Endothelial cell of umbilical vein (primary cell): Measurements from ENCODE around the gene PODXL2. TPM values are rescaled to one million over a fixed set of nuclear protein-coding genes. Genes with fewer than 3 reads are reported as not detected.

Experiments
- BruUV-seq: library from RNA; stranded (reverse); fragments of 400-500 nt; replicated peaks from 2 replicates; lab custom pipeline; 2021; lab: Mats Ljungman, UMichigan
- CTCF ChIA-PET: fragments of 300-600, 350-600 bp; sonication (Branson Sonifier 250); formaldehyde crosslinking; loops from one replicate; lab custom pipeline; 2021; ENCODE audit warnings: antibody characterized with exemption, inconsistent platforms; lab: Charles Lee
- POLR2A ChIA-PET: fragments of 300-600, 350-600 bp; sonication (Branson Sonifier 250); formaldehyde crosslinking; loops from one replicate; lab custom pipeline; 2021; ENCODE audit warnings: antibody characterized with exemption, inconsistent platforms; lab: Charles Lee
- DNase-seq: peaks from one replicate; pipeline ENCODE4 v3.0.0-alpha.2; 2011; ENCODE audit warnings: low read depth, low spot score
- FAIRE-seq: peaks from 2 replicates; lab custom pipeline; 2011; peaks lifted over from hg19 to GRCh38; lab: Jason Lieb, UNC
- H2AFZ ChIP-seq: 2 replicates; pipeline ENCODE4 v1.6.0; 2012; ENCODE audit warnings: low read depth, low read length, control low read depth, inconsistent platforms
- H3K27ac ChIP-seq: 2 replicates; pipeline ENCODE4 v1.5.1; 2011; ENCODE audit warnings: low read depth, mild to moderate bottlenecking, control low read depth, low read length, moderate library complexity; ENCODE audit not compliant: insufficient read depth
- H3K27me3 ChIP-seq, 2 experiments: 2 replicates each; pipeline versions ENCODE4 v1.6.0 to v1.6.1; 2011; ENCODE audit warnings: low read length in 2 of 2, mixed read lengths in 1 of 2; ENCODE audit not compliant: control insufficient read depth in 2 of 2, insufficient read depth in 2 of 2
- H3K36me3 ChIP-seq, 2 experiments: 2 replicates in 1 of 2; 3 replicates in 1 of 2; pipeline ENCODE4 v1.5.1; 2011; ENCODE audit warnings: low read length in 2 of 2, mild to moderate bottlenecking in 1 of 2, moderate library complexity in 1 of 2; ENCODE audit not compliant: control insufficient read depth in 2 of 2, insufficient read depth in 2 of 2; ENCODE audit errors: extremely low read depth in 1 of 2
- H3K4me1 ChIP-seq: 3 replicates; pipeline ENCODE4 v1.5.1; 2011; ENCODE audit warnings: mild to moderate bottlenecking, low read length; ENCODE audit not compliant: control insufficient read depth, insufficient read depth; ENCODE audit errors: extremely low read depth
- H3K4me2 ChIP-seq: 2 replicates; pipeline ENCODE4 v1.6.1; 2011; ENCODE audit warnings: low read length, control low read depth, mixed read lengths; ENCODE audit not compliant: insufficient read depth
- H3K4me3 ChIP-seq, 3 experiments: fragments of 200-600 bp in 1 of 3; sonication (generic), shearing (Covaris generic) in 1 of 3; replicated peaks in 1 of 3; 2 replicates each; pipeline ENCODE4 v1.5.1; 2011 to 2016; ENCODE audit warnings: control low read depth in 3 of 3, low read length in 3 of 3, mild to moderate bottlenecking in 2 of 3, inconsistent platforms in 1 of 3, low read depth in 1 of 3, moderate library complexity in 1 of 3; ENCODE audit not compliant: insufficient read depth in 1 of 3
- H3K79me2 ChIP-seq: 2 replicates; pipeline ENCODE4 v1.6.0; 2012; ENCODE audit warnings: low read length, inconsistent platforms; ENCODE audit not compliant: control insufficient read depth, insufficient read depth
- H3K9ac ChIP-seq: replicated peaks from 2 replicates; pipeline ENCODE3; 2011; ENCODE audit warnings: low read length, control low read depth; ENCODE audit not compliant: insufficient read depth; ENCODE audit errors: extremely low read depth
- H3K9me1 ChIP-seq: replicated peaks from 3 replicates; pipeline ENCODE4 v1.6.0; 2011; ENCODE audit warnings: mild to moderate bottlenecking, low read length; ENCODE audit not compliant: control insufficient read depth, insufficient read depth; ENCODE audit errors: extremely low read depth
- H3K9me3 ChIP-seq: replicated peaks from 2 replicates; pipeline ENCODE4 v1.5.1; 2012; ENCODE audit warnings: low read length, inconsistent platforms; ENCODE audit not compliant: control insufficient read depth, insufficient read depth
- H4K20me1 ChIP-seq: replicated peaks from 2 replicates; pipeline ENCODE3; 2011; ENCODE audit warnings: mild to moderate bottlenecking, low read length; ENCODE audit not compliant: control insufficient read depth, insufficient read depth; ENCODE audit errors: extremely low read depth
- EZH2 ChIP-seq: IDR thresholded peaks from 2 replicates; pipeline ENCODE4 v1.6.1; 2012; ENCODE audit warnings: borderline replicate concordance, low read depth, mild to moderate bottlenecking, moderate library complexity, low read length, inconsistent platforms; ENCODE audit not compliant: severe bottlenecking
- FOS ChIP-seq: IDR thresholded peaks from 2 replicates; pipeline ENCODE4 v1.6.1; 2011; ENCODE audit warnings: mild to moderate bottlenecking, low read length, moderate library complexity, borderline replicate concordance; ENCODE audit not compliant: insufficient read depth
- GATA2 ChIP-seq: IDR thresholded peaks from 2 replicates; pipeline ENCODE4 v1.7.0; 2011; ENCODE audit warnings: low read depth, mild to moderate bottlenecking, moderate library complexity, mixed read lengths, low read length; ENCODE audit not compliant: insufficient read length, insufficient read depth
- JUN ChIP-seq: IDR thresholded peaks from 2 replicates; pipeline ENCODE4 v1.6.1; 2011; ENCODE audit warnings: borderline replicate concordance, low read depth; ENCODE audit not compliant: insufficient read length, insufficient read depth
- MAX ChIP-seq: IDR thresholded peaks from 2 replicates; pipeline ENCODE4 v1.6.1; 2011; ENCODE audit not compliant: insufficient read depth, insufficient read length
- MYC ChIP-seq: IDR thresholded peaks from one replicate; pipeline ENCODE4 v1.6.1; 2011; ENCODE audit warnings: mild to moderate bottlenecking, low read depth, low read length
- POLR2A ChIP-seq: IDR thresholded peaks from 2 replicates; pipeline ENCODE4 v1.6.1; 2012; ENCODE audit warnings: low read depth, mild to moderate bottlenecking, control low read depth, low read length
- POLR2AphosphoS5 ChIP-seq: IDR thresholded peaks from 2 replicates; pipeline ENCODE4 v1.6.1; 2012; ENCODE audit warnings: low read depth, mild to moderate bottlenecking, control low read depth, low read length, moderate library complexity; ENCODE audit not compliant: insufficient read depth
- dilution Hi-C: fragments of 300-500 bp; cut with MboI; formaldehyde crosslinking; loops from one replicate; pipeline ENCODE4 v1.15.0; 2019; ENCODE audit warnings: low sequenced_read_pairs; ENCODE audit not compliant: extremely low pct_ligation_motif_present
- intact Hi-C: fragments of 100-400 bp; cut with micrococcal nuclease; formaldehyde crosslinking; loops from one replicate; pipeline ENCODE4 v1.10.0; 2022
- polyA plus RNA-seq, 4 experiments: library from polyadenylated mRNA; depleted of rRNA in 3 of 4; stranded (reverse) in 3 of 4; unstranded in 1 of 4; fragments of >200 nt; gene quantifications; 2 replicates each; pipeline versions ENCODE4 v1.2.1 to v1.2.3, GENCODE V29; 2011 to 2012; ENCODE audit warnings: missing spikeins in 1 of 4
- total RNA-seq: library from RNA; stranded (reverse); gene quantifications from 2 replicates; pipeline ENCODE4 v1.2.3, GENCODE V29; 2021
- TF ChIP-seq, protein P1 (sequence below), 2 donors: IDR thresholded peaks; 1 replicate in 1 of 2; 2 replicates in 1 of 2; pipeline ENCODE4 v1.5.1; 2011; ENCODE audit warnings: low read length in 2 of 2, mild to moderate bottlenecking in 2 of 2, moderate library complexity in 2 of 2, control low read depth in 1 of 2, inconsistent platforms in 1 of 2, low read depth in 1 of 2; ENCODE audit not compliant: insufficient read depth in 1 of 2; ENCODE audit errors: extremely low read depth in 1 of 2

Gene PODXL2
- total and polyA plus RNA-seq, 2 donors (not counting 3 experiments of a cell fraction or from before 2014, with no cell fraction given): 5.5 to 6.5 TPM

DNA sequence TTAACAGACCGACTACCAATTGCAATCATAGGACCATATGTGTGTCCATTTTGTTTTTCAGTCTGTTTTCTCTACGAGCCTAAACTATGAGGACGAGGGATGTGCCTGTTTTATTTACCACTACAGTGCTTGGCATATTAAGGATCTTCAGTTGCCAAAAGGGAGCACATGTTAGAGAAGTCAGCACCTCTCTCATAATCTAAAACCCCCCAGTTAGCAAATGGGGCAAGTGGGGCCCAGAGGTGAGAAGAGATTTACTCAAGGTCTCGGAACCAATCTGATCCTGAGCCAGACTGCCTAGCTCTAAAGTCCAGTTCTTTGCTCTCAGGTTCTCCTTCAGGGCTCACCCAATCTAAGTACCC, 578 bp upstream of the PODXL2 start:
- Histone ChIP-seq H3K27ac (no peak overlapping the region), H3K36me3 (no peaks in the 10 kb centered on the region), H3K4me2 (no peak overlapping the region), H3K9me3 (no peaks in the 10 kb centered on the region), H2AFZ (no peak overlapping the region), H3K4me1 (peaks cover 6% of the 10 kb centered on the region), H3K27me3 (peaks cover 32 to 35% of the 10 kb centered on the region in 2 experiments), H3K9ac (no peak overlapping the region), H3K79me2 (no peaks in the 10 kb centered on the region), H3K4me3 (no peak overlapping the region), H3K9me1 (no peaks in the 10 kb centered on the region), H4K20me1 (no peaks in the 10 kb centered on the region)
- no peak for TF ChIP-seq GATA2
- no peak for TF ChIP-seq POLR2A
- no peak for TF ChIP-seq MAX
- TF ChIP-seq MYC: no peak
- no peak for TF ChIP-seq FOS
- TF ChIP-seq EZH2: no peak
- BruUV-seq: no TSS peak
- intact Hi-C loops (no loop called here), dilution Hi-C loops (no loop called here)
- ChIA-PET POLR2A (no interaction called here), CTCF (interaction anchor here (0.6 to 1.9 kb wide), 2 partner anchors 53 to 83 kb away, joined by 3 to 7 read pairs; no protein-coding TSS in a partner anchor)
- FAIRE-seq (no peak), DNase-seq (no peak)

DNA sequence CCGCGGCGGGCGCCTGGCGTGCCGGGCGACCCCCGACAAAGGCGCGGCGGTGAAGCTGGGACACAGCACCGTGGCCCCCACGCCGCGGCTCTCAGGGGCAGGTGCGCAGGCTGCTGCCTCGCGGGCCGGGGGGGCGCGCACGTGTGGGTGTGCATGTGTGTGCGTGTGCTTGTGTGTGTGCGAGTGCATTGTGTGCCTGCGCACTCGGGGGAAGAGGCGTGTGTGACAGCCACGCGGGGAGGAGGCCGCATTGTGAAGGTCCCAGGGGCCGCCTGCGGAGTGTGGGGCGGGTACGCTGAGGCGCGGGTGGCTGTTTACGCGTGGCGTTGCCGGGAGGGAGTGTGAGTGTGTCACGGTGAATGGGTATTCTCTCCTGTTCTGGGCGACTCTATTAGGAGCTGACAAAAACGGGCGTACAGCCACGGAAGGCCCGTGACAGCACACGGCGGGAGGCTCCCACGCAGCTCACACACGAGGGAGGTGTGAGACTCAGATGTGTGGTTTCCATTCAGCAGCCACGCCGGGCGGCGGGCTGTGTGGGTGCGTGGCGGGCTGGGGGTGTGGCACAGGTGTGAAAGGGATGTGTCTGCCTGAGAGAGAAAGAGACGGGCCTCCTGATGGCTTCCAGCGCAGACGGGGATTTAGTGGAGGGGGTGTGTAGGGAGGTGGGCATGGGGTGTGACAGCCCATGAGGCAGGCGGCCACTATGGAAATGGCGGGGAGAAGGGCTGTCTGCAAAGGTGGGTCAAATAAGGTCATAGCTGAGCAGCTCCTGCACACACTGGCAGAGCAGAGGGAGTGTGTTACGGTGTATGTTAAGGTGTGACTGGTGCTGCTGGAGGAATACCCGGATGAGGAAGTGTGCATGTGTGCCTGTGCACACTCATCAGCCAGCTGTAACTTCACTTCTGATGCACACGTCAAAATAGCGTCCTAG, 750 bp downstream of the PODXL2 start:
- ChIA-PET CTCF (interaction anchor here (1.0 kb wide), 1 partner anchor 54 kb away, joined by 6 read pairs; no protein-coding TSS in a partner anchor), POLR2A (no interaction called here)
- H3K27ac ChIP-seq: no peak overlapping the region
- peak overlapping the region in 2 of 3 experiments; percentile 13 to 38 for H3K4me3 ChIP-seq
- TF ChIP-seq GATA2: no peak
- TF ChIP-seq POLR2AphosphoS5: no peak
- no peak for TF ChIP-seq EZH2
- no peak for TF ChIP-seq POLR2A
- TF ChIP-seq MYC: no peak
- TF ChIP-seq, protein P1, sequence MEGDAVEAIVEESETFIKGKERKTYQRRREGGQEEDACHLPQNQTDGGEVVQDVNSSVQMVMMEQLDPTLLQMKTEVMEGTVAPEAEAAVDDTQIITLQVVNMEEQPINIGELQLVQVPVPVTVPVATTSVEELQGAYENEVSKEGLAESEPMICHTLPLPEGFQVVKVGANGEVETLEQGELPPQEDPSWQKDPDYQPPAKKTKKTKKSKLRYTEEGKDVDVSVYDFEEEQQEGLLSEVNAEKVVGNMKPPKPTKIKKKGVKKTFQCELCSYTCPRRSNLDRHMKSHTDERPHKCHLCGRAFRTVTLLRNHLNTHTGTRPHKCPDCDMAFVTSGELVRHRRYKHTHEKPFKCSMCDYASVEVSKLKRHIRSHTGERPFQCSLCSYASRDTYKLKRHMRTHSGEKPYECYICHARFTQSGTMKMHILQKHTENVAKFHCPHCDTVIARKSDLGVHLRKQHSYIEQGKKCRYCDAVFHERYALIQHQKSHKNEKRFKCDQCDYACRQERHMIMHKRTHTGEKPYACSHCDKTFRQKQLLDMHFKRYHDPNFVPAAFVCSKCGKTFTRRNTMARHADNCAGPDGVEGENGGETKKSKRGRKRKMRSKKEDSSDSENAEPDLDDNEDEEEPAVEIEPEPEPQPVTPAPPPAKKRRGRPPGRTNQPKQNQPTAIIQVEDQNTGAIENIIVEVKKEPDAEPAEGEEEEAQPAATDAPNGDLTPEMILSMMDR (IDR thresholded peaks at IDR 0.05; ENCODE audit: extremely low read depth in 1 of 2, insufficient read depth in 1 of 2, low read depth in 1 of 2, low read length in 2 of 2): no peak
- no peak for TF ChIP-seq MAX
- TF ChIP-seq FOS: no peak
- no peak for TF ChIP-seq JUN
- no peaks in the 10 kb centered on the region for H3K79me2 ChIP-seq
- H3K9me3 ChIP-seq: no peaks in the 10 kb centered on the region
- no peaks in the 10 kb centered on the region for H4K20me1 ChIP-seq
- FAIRE-seq: no peak
- peaks cover 6% of the 10 kb centered on the region for H3K4me1 ChIP-seq
- H3K9ac ChIP-seq: peak overlapping the region; percentile 7
- no TSS peak for BruUV-seq
- intact Hi-C loops: no loop called here
- no peak for DNase-seq
- no peaks in the 10 kb centered on the region for H3K36me3 ChIP-seq
- no peaks in the 10 kb centered on the region for H3K9me1 ChIP-seq
- peaks cover 32 to 35% of the 10 kb centered on the region in 2 experiments for H3K27me3 ChIP-seq
- H3K4me2 ChIP-seq: peak overlapping the region; percentile 24
- H2AFZ ChIP-seq: peak overlapping the region; percentile 43
- dilution Hi-C loops: no loop called here
